ENCODE results near the gene ST6GALNAC3.
"Not testable (repeated sequence)": the region's sequence is repeated elsewhere in the genome, so short reads cannot be mapped to it uniquely, and the experiment has no call there.

Gene ST6GALNAC3

GRCh38 chr1:76048926-76049325 lies 25.6 kb upstream of the ST6GALNAC3 start:
- Histone ChIP-seq H3K4me3 (no peak overlapping the region), H3K4me1 (no peaks in the 10 kb centered on the region), H3K27ac (no peak overlapping the region), H3K9me3 (no peaks in the 10 kb centered on the region), H3K36me3 (no peaks in the 10 kb centered on the region), H3K27me3 (no peaks in the 10 kb centered on the region)
- intact Hi-C loops (cut with DNase I; ENCODE audit: low total_unique reads): no loop called here
- TF ChIP-seq CTCF (IDR thresholded peaks at IDR 0.05): no peak
- DNase-seq: no peak

GRCh38 chr1:76049498-76049897 lies 25.0 kb upstream of the ST6GALNAC3 start:
- no peak for TF ChIP-seq CTCF (IDR thresholded peaks at IDR 0.05)
- intact Hi-C loops (cut with DNase I; ENCODE audit: low total_unique reads): no loop called here
- no peak overlapping the region for H3K4me3 ChIP-seq

GRCh38 chr1:76050073-76050472 lies 24.5 kb upstream of the ST6GALNAC3 start:
- H3K9me3 ChIP-seq; intact Hi-C loops (cut with DNase I; ENCODE audit: low total_unique reads); H3K36me3 ChIP-seq; DNase-seq; H3K27ac ChIP-seq; H3K4me3 ChIP-seq; H3K27me3 ChIP-seq; H3K4me1 ChIP-seq: not testable (repeated sequence)

More at GRCh38 chr1:76049498-76049897, 25.0 kb upstream of the ST6GALNAC3 start:
- Histone ChIP-seq H3K4me1 (no peaks in the 10 kb centered on the region), H3K27ac (no peak overlapping the region), H3K36me3 (no peaks in the 10 kb centered on the region), H3K9me3 (no peaks in the 10 kb centered on the region), H3K27me3 (no peaks in the 10 kb centered on the region)
- DNase-seq: no peak

DNA sequence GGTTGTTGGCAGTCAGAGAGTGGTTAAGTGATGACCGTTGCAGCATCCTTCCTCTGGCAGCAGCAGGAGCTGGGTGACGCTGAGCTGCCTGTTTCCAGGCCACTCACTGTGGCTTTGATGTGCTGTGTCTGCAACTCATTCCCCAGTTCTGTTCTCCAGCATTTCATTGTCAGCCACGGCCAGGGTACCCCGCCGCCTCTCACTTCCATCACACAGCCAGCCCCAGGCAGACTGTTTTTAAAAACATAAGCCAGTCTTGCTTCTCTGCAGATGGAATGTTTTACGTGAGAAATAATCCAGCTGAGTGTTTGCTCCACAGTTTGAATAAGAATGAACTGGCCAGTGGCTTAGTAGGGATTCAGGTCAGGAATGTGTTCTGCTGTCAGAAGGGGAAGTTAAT lies 21.5 kb upstream of the ST6GALNAC3 start:
- intact Hi-C loops (cut with DNase I; ENCODE audit: low total_unique reads): no loop called here
- no peaks in the 10 kb centered on the region for H3K36me3 ChIP-seq

DNA sequence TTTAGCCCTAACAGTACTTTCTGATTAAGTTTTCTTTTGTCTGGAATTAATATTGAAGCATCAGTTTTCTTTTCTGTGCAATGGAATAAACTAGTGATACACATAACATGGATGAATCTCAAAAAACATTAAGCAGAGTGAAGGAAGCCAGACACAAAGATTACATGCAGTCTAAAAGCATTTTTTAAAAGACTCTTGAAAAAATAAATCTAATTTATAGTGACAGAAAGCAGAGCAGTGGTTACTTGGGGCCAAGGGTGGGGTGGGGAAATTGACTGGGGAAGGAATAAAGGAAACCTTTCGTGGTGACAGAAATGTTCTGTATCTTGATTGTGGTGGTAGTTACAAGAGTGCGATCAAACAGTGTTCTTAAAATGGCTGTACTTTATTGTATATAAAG lies 20.2 kb upstream of the ST6GALNAC3 start:
- Histone ChIP-seq H3K27me3 (no peaks in the 10 kb centered on the region), H3K9me3 (no peaks in the 10 kb centered on the region), H3K4me1 (no peaks in the 10 kb centered on the region), H3K4me3 (no peak overlapping the region), H3K27ac (no peak overlapping the region), H3K36me3 (no peaks in the 10 kb centered on the region)
- intact Hi-C loops (cut with DNase I; ENCODE audit: low total_unique reads): no loop called here
- no peak for DNase-seq
- no peak for TF ChIP-seq CTCF (IDR thresholded peaks at IDR 0.05)

More for the DNA sequence above, 21.5 kb upstream of the ST6GALNAC3 start:
- no peak overlapping the region for H3K4me3 ChIP-seq
- no peaks in the 10 kb centered on the region for H3K27me3 ChIP-seq
- no peak for TF ChIP-seq CTCF (IDR thresholded peaks at IDR 0.05)
- no peak for DNase-seq
- no peak overlapping the region for H3K27ac ChIP-seq
- H3K4me1 ChIP-seq: no peaks in the 10 kb centered on the region
- H3K9me3 ChIP-seq: no peaks in the 10 kb centered on the region

- Histone ChIP-seq H3K36me3 (no peaks in the 10 kb centered on the region), H3K27ac (no peak overlapping the region), H3K4me1 (no peaks in the 10 kb centered on the region), H3K9me3 (no peaks in the 10 kb centered on the region), H3K4me3 (no peak overlapping the region), H3K27me3 (no peaks in the 10 kb centered on the region)
- no peak for TF ChIP-seq CTCF (IDR thresholded peaks at IDR 0.05)
- DNase-seq: no peak
- intact Hi-C loops (cut with DNase I; ENCODE audit: low total_unique reads): no loop called here
These were observed 18.6 kb upstream of the ST6GALNAC3 start for GRCh38 chr1:76055987-76056386.

All from tibial artery (tissue), 4 donors.